NCI-H1092 treated with DMSO at 0.1 percent for 48 hours (cell line): ENCODE results near the gene CHID1.

Experiments used
- DNase-seq: peaks from one replicate; lab custom pipeline; 2025; lab: John Stamatoyannopoulos, UW

Gene CHID1

GRCh38 chr11:887589-887988 lies 23.0 kb downstream of the CHID1 start:
- no peak for DNase-seq

GRCh38 chr11:886568-886967 lies 24.0 kb downstream of the CHID1 start:
- no peak for DNase-seq

GRCh38 chr11:884578-885070 lies 26.0 kb downstream of the CHID1 start:
- DNase-seq, result no peak

- DNase-seq, result no peak
Observed at GRCh38 chr11:883527-883926, 27.1 kb downstream of the CHID1 start.

GRCh38 chr11:882596-882995 lies 28.0 kb downstream of the CHID1 start:
- DNase-seq, result no peak

GRCh38 chr11:880447-880846 lies 30.2 kb downstream of the CHID1 start:
- DNase-seq, result no peak

GRCh38 chr11:877565-877964 lies 33.0 kb downstream of the CHID1 start:
- no peak for DNase-seq

GRCh38 chr11:876545-876944 lies 34.1 kb downstream of the CHID1 start:
- DNase-seq, result peak; percentile 47

GRCh38 chr11:875769-876301 lies 34.8 kb downstream of the CHID1 start:
- no peak for DNase-seq

GRCh38 chr11:875203-875602 lies 35.4 kb downstream of the CHID1 start:
- no peak for DNase-seq

- DNase-seq, result no peak
Observed at GRCh38 chr11:873706-874105, 36.9 kb downstream of the CHID1 start.

GRCh38 chr11:872799-873198 lies 37.8 kb downstream of the CHID1 start:
- no peak for DNase-seq

- DNase-seq, result no peak
Observed at GRCh38 chr11:871472-871871, 39.1 kb downstream of the CHID1 start.

GRCh38 chr11:870418-870817 lies 40.2 kb downstream of the CHID1 start:
- no peak for DNase-seq

GRCh38 chr11:870127-870413 lies 40.5 kb downstream of the CHID1 start:
- DNase-seq, result no peak

GRCh38 chr11:869399-870126 lies 41.0 kb downstream of the CHID1 start:
- no peak for DNase-seq

- DNase-seq, result no peak
Observed at GRCh38 chr11:868802-869201, 41.8 kb downstream of the CHID1 start.

- DNase-seq, result no peak
Observed at GRCh38 chr11:868394-868793, 42.2 kb downstream of the CHID1 start.

GRCh38 chr11:867856-868358 lies 42.7 kb downstream of the CHID1 start:
- no peak for DNase-seq

- no peak for DNase-seq
Observed at GRCh38 chr11:866481-866880, 44.1 kb downstream of the CHID1 start.

GRCh38 chr11:865462-866430 lies 44.9 kb downstream of the CHID1 start:
- no peak for DNase-seq

- no peak for DNase-seq
Observed at GRCh38 chr11:864898-865297, 45.7 kb downstream of the CHID1 start.
